GM19372 (cell line): ENCODE measurements around the gene PTPRF.
A peak's percentile ranks its signal among the peaks of the same experiment; 100 is the strongest.

ENCODE experiments used
- ATAC-seq: cut with Tn5 transposase; IDR thresholded peaks from one replicate; pipeline ENCODE4 v1.9.1; 2021; ENCODE audit warnings: mild to moderate bottlenecking, low read depth, moderate library complexity; ENCODE audit not compliant: unreplicated experiment

Gene PTPRF

GRCh38 chr1:43650310-43651085 lies 119.8 kb downstream of the PTPRF start:
- ATAC-seq, result peak; percentile 66

GRCh38 chr1:43651188-43651587 lies 120.5 kb downstream of the PTPRF start:
- no peak for ATAC-seq

GRCh38 chr1:43651902-43652301 lies 121.2 kb downstream of the PTPRF start:
- no peak for ATAC-seq

DNA sequence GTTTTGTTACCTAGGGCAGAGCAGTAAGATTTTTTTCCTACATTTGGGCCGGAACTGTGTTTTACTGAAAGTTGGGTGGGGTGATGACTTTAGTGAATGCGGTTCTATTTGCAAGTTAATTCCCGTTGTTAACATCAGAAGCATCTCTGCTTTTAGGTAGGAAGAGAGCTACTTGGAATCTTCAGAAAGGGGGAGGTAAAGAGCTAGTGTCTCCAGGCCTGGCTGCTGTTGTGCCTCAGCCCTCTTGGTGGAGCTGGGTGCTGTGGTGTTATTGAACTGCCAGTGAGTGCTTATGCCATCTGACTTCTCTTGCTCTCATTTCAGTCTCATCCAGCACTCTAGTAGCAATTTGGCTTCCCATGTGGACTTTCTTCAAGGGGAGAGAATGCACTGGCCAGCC lies 122.7 kb downstream of the PTPRF start:
- no peak for ATAC-seq

- no peak for ATAC-seq
These were observed 123.2 kb downstream of the PTPRF start for GRCh38 chr1:43653893-43654292.

- ATAC-seq, result no peak
These were observed 125.3 kb downstream of the PTPRF start for GRCh38 chr1:43655953-43656352.

DNA sequence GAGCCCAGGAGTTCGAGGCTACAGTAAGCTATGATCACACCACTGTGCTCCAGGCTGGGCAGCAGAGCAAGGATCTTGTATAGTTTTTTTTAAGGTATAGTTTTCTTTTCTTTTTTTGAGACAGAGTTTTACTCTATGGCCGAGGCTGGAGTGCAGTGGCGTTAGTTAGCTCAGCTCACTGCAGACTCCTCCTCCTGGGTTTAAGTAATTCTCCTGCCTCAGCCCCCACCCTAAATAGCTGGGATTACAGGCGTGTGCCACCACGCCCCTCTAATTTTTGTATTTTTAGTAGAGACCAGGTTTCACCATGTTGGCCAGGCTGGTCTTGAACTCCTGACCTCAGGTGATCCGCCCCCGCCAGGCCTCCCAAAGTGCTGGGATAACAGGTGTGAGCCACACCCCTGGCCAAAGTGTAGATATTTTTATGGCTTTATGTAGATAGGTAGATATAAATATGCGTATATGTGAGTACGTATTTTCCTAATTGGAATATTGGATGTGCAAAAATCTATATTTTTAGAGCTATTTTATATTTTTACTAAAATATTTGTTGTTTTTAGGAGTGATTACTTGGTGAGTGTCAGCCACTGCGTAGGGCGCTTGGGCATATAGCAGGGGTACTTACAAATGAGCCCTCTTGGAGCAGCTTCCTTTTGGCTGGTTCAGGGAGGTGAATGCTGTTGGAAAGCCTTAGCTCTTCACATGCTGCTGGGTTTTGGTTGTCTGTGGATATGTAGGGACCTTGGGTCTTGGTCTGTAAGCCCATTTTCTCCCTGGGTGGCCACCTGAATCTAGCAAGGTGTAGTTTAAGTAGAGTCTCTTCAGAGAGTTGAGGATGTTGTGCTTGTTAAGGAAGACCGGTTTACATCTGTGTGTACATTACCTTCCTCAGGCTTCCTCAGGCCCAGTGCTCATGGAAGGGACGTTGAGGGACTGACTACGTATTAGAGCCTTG lies 128.8 kb downstream of the PTPRF start:
- ATAC-seq, result no peak

GRCh38 chr1:43660355-43660754 lies 129.7 kb downstream of the PTPRF start:
- no peak for ATAC-seq

DNA sequence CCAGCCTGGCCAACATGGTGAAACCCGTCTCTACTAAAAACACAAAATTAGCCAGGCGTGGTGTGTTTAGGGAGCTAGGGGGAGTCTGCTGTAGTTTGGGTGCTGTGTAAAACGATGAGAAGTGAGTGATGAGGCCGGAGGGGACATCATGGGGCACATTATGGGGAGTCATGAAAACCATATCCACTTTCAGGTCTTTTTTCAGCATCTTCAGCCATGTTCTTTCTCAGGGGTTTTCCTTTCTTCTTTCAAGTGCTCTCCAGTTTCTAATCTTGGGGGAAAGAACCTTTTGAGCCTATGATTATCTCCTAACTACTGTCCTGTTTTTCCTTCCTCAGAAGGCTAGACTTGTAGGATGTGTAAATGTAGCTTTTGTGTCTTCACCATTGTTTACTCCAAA lies 133.7 kb downstream of the PTPRF start:
- ATAC-seq, result no peak

DNA sequence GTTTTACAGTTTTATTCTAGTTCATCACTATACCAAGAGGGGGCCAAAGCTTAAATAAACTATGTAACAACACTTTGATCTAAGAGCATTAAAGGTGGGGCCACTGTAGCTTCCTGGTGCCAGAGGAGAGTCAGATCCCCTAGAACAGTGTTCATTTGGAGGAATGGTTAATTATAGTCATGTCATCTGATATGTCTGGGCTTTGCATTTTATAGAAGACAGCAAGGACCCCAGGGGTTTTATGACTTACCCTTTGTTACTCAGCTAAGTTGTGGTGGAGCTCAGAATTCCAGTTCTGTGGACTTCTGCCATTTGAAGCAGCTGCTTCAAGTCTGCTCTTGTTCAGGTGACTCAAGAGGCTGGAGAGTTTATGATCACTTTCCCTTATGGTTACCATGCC lies 135.9 kb downstream of the PTPRF start:
- no peak for ATAC-seq

DNA sequence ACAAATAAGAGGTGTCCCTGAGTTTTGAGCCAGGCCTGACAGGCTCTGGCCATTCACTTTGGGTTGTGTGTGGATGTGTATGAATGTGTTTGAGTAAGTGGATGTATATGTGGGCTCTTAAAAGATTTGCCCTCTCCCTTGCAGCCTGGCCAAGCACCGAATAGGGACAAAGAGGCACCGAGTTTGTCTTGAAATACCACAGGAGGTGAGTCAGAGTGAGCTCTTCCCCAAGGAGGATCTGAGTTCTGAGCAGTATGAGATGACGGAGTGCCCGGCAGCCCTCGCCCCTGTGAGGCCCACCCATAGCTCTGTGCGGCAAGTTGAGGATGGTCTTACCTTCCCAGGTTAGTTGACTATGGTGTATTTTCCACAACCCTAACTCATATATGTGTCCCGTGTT lies 138.3 kb downstream of the PTPRF start:
- no peak for ATAC-seq

DNA sequence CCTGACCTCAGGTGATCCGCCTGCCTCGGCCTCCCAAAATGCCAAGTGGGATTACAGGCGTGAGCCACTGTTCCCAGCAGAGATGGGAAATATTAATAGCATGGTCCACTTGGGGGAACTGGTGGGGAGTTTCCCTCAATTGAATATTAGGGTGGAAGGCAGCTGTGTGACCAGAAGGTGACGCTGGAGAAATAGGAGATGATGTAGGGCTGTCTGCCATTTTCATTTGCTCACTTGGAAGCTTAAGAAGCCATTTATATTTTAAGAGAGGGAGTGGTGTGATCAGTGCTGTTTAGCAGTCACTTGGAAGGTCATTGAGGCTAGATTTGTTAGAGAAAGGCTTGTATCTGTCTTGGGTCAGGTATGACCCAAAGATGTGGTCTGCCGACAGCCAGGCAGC lies 139.2 kb downstream of the PTPRF start:
- ATAC-seq, result no peak

DNA sequence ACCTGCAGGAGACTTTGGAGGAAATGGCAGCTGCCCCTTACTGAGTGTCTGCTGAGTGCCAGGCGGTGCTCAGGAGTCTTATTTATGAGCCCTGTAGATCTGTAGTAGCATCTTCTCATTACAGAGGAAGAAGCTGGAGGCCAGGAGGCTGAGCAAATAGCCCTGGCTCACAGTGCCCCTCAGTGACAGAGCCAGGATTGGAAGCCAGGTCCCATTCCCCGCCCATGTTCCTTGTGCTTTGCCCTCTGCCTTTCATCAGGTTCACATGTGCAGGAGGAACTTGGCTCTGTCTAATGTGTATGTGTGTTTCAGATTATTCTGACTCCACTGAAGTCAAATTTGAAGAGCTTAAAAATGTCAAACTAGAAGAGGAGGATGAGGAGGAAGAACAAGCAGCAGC lies 140.5 kb downstream of the PTPRF start:
- ATAC-seq, result no peak

- no peak for ATAC-seq
These were observed 141.1 kb downstream of the PTPRF start for GRCh38 chr1:43671626-43672330.

DNA sequence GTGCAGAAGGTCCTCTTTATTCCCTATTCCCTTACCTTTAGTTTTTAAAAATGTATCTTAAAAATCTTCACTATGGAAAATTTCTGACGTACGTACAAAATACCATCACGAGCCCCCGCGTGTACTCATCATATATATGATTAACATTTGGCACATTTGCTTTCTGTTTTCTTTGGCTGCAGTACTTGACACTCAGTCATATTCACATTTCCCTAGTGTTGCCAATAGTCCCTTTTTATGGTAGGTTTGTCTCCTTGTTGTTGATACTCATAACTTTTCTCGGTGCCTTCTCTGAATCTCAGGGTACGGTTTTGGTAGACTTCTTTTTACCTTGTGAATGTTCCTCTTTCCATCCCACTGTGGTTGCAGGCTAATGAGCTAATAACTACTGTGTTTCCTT lies 142.6 kb downstream of the PTPRF start:
- ATAC-seq, result no peak
